CMK (cell line): ENCODE measurements around the gene CCDC89.

Experiments used
- DNase-seq: peaks from one replicate; pipeline ENCODE4 v3.0.0-alpha.2; 2010; ENCODE audit warnings: low read depth

Gene CCDC89

GRCh38 chr11:85652786-85653447 is 33.1 kb downstream of the CCDC89 start:
- no peak for DNase-seq

GRCh38 chr11:85651118-85651517 is 34.9 kb downstream of the CCDC89 start:
- no peak for DNase-seq

- peak; percentile 45 for DNase-seq
Observed at GRCh38 chr11:85647604-85648299, 38.2 kb downstream of the CCDC89 start, which contains the start of gene TMEM126A. Gene TMEM126A, plus strand, starts transcription at chr11:85647967. Its CDS starts 2,289 bp downstream, at chr11:85650256.

GRCh38 chr11:85647078-85647477 is 38.9 kb downstream of the CCDC89 start:
- DNase-seq: no peak

- DNase-seq: no peak
Observed at GRCh38 chr11:85643191-85643614, 42.8 kb downstream of the CCDC89 start.

- DNase-seq: no peak
Observed at GRCh38 chr11:85634747-85635146, 51.2 kb downstream of the CCDC89 start.
